ENCODE data around the gene GBP4.
"Not testable (repeated sequence)": the region's sequence is repeated elsewhere in the genome, so short reads cannot be mapped to it uniquely, and the experiment has no call there.

Gene GBP4, protein sequence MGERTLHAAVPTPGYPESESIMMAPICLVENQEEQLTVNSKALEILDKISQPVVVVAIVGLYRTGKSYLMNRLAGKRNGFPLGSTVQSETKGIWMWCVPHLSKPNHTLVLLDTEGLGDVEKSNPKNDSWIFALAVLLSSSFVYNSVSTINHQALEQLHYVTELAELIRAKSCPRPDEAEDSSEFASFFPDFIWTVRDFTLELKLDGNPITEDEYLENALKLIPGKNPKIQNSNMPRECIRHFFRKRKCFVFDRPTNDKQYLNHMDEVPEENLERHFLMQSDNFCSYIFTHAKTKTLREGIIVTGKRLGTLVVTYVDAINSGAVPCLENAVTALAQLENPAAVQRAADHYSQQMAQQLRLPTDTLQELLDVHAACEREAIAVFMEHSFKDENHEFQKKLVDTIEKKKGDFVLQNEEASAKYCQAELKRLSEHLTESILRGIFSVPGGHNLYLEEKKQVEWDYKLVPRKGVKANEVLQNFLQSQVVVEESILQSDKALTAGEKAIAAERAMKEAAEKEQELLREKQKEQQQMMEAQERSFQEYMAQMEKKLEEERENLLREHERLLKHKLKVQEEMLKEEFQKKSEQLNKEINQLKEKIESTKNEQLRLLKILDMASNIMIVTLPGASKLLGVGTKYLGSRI

DNA sequence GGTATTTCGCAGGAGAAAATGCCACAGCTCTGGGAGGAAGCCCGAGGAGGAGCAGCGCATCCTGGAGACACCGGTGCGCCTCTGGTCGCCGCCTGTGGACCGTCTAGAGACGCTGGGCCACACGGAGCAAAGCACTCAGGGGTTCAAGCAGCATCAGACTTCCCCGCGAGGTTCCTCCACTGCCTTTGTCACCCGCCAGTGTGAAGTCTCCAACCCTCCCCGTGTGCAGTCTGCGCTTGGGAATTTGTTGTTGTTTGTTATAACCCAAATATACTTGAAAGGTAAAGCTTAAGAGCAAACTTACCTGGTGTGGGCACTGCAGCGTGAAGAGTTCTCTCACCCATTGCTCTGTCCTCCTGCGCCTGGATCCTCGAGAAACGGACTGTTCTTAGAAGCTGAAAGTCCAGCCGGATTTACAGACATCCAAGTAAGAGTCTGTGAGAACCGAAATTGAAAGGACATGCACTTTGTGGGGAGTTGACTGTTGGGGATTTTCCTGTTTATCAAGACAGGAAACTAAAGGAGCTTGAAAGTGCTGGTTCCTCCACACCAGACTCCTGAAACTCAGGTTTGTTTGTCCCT is at the start of gene GBP4:
Gene GBP4, minus strand, starts transcription at position 452 of the 582 bp plus-strand sequence. Its CDS starts 108 bp downstream, at position 344.
- DNase-seq (ENCODE audit: low spot score), result peak; percentile 38

DNA sequence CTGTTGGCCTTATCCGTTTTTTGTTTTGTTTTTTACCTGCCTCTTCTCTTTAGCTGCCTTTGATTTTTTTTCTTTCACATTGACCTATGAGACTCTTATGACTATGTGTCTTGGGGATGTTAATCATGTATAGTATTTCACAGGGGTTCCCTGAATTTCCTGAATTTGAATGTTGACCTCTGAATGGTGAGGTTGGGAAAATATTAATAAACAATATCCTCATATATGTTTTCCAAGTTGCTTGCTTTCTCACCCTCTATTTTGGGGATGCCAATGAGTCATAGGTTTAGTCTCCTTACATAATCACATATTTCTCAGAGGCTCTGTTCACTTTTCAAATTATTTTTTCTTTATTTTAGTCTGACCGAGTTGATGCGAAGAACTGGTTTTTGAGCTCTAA is 44.3 kb upstream of the GBP4 start:
- DNase-seq (ENCODE audit: low spot score), result no peak

DNA sequence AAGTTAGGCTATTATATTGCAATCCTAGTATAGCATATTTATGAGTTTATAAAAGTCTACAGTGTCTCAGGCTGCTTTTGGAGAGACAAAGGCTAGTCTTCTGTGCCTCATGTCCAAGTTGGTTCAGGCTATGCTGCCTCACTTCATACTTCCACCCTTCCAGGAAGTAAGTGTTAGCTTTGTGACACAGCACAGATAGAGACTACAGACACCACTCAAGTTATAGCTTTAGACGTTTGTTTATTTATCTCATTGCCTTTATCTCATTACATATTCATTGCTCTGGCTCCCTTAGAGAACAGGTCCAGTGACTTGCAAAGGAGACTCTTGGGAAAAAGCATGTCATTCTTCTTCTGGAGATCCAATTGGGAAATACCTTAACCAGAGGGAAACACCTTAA is 22.6 kb upstream of the GBP4 start:
- no peak for DNase-seq (ENCODE audit: low spot score)

DNA sequence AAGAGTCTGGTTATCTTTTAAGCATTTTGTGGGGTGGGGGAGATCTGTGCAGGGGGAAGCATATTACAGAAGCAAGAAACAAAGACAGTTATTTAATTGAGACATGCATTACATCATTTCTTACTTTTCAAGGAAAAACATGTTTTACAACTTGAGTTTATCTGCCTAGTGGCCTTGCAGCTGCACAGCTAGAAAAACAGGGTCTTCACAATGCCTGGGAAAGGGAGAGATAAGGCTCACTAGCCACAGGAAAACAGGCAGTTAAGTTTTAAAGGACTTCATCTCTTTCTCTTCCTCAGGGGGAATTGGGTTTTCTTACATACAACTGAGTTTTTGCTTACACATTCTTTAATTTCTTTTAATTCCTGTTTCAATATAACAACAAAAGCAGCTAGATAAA is 21.1 kb upstream of the GBP4 start:
- not testable (repeated sequence) for DNase-seq (ENCODE audit: low spot score)

DNA sequence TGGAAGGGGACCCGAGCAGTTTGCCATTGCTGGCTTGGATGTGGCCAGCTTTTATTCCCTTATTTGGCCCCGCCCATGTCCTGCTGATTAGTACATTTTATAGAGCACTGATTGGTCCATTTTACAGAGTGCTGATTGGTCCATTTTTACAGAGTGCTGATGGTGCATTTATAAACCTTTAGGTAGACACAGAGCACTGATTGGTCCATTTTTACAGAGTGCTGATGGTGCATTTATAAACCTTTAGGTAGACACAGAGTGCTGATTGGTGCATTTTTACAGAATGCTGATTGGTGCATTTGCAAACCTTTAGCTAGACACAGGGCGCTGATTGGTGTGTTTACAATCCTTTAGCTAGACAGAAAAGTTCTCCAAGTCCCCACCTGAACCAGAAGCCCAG is 20.2 kb upstream of the GBP4 start:
- DNase-seq (ENCODE audit: low spot score), result not testable (repeated sequence)

DNA sequence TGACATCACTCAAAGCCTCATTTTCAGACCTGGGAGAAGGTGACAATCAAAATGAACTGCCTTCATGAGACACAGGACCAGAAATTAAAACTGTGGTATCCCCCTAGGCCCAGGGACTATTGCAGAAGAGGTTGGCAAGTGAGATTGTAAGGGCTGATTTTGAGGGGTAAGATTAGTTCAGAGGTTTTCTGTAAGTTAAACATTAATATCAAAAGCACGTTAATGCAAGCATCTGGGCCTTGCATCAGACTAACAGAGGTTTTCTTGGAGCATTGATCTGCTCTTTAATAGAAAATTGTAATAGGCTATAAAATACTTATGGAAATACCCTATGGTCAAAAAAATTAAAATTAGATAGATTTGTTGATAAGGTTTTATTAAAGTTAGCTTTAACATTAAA is 14.6 kb upstream of the GBP4 start:
- DNase-seq (ENCODE audit: low spot score), result no peak

DNA sequence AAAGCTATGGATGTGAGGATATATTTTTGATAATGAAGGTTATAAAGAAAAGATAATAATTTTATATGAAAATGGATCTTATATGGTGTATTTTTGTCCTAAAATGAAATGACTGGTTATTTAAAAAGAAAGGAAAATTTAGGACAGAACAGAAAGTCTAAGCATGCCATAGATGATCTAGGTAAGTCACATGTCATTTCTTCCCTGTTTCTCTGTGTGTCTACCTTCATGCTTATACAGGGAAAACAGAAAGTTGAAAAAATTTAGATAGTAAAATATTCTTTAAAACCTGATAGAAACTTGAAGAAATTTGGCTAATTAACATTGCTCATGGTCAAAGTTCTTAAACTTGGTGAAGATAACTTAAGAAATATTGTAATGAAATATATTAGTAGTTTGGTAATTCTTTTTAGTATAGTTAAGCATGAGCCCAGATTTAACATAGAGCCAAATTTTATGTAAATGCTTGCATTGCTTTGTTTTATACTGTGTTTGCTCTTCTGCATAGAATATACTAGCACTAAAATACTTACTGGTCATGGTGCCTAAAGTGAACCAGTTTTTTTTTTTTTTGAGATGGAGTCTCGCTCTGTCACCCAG is 12.4 kb upstream of the GBP4 start:
- no peak for DNase-seq (ENCODE audit: low spot score)

DNA sequence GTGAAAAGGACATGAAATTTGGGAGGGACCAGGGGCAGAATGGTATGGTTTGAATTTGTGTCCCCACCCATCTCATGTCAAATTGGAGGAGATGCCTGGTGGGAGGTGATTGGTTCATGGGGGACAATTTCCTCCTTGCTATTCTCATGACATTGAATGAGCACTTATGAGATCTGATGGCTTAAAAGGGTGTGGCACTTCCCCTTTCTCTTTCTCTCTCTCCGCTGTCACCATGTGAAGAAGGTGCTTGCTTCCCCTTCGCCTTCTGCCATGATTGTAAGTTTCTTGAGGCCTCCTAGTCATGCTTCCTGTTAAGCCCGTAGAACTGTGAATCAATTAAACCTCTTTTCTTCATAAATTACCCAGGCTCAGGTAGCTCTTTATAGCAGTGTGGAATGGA is 7.6 kb upstream of the GBP4 start:
- no peak for DNase-seq (ENCODE audit: low spot score)

DNA sequence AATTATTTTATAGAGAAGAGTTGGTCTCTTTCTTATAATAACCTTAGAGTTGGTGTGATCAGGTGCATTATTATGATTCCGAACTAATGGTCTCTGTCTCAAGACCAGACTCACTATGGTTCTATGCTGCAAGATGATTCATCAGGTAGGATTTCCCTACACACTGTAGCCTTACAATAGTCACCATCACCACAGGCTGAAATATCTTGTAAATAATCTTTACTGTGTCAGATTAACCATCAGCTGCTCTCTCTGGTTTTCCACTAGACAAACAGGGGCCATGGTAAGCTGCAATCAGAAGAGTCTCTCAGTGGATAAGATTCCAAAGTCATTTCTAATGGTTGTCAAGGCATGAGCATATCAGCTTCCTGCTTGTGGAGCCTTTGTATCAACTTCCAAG is 4.4 kb upstream of the GBP4 start:
- DNase-seq (ENCODE audit: low spot score), result no peak

DNA sequence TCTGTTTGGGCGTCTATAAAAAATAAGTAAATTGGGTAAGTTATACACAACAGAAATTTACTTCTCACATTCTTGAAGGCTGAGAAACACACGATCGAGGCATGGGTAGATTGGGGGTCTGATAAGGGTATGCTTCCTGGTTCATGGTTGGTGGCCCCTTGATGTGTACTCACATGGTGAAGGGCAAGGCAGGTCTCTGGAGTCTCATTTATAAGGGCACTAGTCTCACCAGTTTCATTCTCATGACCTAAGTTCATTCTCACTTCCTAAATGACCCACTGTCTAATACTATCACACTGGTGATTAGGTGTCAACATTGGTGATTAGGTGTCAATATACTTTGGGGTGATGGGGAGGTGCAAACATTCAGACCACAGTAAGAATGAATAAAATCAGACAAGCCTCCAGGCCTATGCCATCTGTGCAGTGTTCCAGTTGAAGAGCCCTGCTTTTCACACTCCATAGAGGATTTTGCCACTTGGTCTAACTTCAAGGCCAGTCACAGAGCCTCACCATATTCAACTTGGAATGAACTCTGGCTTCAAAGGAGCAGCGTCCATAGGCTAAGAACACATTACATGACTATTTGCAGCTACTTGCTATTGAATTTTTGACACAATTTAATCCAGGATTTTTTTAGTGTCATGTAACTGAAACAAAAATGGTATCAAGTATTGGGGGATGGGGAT is 2.5 kb upstream of the GBP4 start:
- no peak for DNase-seq (ENCODE audit: low spot score)

DNA sequence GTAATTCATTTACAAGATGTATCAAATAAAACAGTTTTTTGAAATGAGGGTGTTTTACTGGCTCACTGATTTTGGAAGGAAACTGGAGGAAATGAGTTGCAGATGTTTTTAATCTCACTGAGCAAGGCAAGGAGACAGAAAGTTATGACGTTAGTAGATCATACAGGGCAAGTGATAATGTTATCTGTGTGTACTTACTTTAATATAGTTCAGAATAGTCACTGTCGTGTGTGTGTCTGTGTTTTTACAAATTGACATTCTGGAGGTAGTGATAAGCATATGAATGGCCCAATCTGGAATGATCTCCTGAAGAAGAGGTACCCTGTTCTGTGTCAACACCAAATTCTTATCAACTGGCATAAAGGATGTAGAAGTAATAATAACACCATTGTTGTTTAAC is 1.9 kb upstream of the GBP4 start:
- DNase-seq (ENCODE audit: low spot score), result no peak

DNA sequence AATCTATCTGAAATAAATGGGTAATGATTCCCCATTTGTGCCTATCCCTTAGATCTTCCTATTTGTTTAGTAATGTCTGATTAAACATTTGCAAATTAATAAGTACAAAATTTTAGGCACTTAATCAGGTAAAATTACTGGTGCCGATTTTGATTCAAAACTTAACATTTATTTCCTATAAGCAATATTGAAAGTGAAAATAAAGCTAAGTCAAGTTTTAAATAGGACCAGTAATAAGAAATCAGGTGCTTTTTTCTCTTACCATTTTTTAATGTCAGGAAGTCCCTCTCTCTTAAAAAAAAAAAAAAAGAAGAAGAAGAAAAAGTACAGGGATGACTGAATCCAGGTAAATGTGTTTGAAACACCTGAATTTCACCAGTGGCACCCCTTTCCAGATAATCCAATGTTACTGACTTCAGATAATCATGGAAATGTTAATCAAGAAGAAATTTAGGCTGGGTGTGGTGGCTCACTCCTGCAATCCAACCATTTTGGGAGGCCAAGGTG is 836 bp upstream of the GBP4 start:
- no peak for DNase-seq (ENCODE audit: low spot score)

DNA sequence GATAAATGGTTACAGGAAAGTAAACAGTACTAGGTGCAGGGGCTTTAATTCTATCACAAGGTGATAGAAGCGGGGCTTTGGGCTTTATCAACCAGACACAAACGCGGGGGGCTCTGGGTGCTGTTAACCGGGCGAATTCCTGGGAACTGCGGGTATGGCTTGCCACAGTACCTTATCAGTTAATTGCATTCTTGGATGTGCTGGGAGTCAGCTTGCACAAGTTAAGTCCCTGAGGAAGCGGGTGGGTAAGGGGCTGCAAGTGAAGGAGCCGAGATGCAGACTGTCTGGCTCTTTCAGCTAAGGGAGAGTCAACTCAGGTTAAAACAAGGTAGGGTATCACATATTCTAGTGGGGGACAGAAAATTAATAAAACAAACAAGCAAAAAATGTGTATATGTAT is 661 bp downstream of the GBP4 start:
- no peak for DNase-seq (ENCODE audit: low spot score)

DNA sequence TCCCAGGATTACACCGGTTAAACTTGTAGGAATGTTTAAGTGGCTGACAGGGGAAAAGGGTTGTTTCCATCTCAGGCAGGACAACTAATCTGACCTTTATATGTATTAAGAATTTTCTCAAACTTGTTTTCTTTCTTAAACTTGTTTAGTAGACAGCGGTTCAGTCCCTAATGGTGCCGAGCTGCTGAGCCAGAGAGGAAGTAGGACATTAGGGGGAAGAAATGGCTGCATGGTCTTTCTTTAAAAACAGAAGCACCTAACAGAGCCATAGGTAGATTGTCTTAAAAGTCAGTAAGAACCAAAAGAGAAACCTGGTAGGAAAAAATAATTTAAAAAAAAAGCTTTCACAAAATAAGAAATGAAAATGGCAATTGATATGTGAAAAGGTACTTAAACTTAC is 3.3 kb downstream of the GBP4 start:
- DNase-seq (ENCODE audit: low spot score), result no peak

DNA sequence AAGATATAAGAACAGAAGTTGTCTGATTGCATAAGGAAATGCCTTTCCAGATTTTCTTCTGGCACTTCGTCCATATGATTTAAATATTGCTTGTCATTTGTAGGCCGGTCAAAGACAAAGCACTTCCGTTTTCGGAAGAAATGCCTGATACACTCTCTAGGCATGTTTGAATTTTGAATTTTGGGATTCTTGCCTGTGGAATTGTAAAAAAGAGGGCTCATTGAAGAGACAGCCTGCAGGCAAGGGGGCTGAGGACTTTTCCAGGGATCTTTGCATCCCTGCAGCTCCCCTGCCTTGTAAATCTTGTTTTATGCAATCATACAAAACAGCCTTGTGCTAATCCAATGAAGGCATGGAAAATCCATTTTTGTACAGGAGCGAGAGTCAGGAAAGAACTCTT is 7.4 kb downstream of the GBP4 start:
- no peak for DNase-seq (ENCODE audit: low spot score)

DNA sequence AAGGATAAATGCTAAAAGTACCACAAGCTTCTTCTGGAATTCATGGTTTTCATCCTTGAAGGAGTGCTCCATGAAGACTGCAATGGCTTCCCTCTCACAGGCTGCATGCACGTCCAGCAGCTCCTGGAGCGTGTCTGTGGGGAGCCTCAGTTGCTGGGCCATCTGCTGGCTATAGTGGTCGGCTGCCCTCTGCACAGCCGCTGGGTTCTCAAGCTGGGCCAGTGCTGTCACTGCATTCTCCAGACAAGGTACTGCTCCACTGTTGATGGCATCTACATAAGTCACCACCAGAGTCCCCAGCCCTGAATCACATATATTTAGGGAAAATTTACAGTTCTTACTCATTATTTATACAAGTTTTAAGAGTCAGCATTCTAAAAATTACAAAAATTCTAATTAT is 8.7 kb downstream of the GBP4 start:
- DNase-seq (ENCODE audit: low spot score), result no peak

DNA sequence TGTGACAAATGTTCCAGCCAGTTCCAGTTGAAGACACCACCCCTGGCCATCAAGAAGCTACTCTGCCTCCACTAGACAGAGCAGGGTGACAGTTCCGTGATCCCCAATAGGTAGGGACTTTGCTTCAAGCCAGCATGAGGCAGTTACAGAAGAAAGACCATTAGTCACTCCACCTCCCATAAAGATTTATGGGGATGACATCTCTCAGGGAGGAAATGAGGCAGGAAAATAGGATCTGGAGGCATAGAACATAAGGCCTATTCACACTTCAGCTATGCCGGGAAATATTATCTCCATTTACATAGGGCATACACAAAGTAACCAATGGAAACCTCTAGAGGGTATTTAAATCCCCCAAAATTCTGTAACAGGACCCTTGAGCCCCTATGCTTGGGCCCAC is 19.4 kb downstream of the GBP4 start:
- no peak for DNase-seq (ENCODE audit: low spot score)

DNA sequence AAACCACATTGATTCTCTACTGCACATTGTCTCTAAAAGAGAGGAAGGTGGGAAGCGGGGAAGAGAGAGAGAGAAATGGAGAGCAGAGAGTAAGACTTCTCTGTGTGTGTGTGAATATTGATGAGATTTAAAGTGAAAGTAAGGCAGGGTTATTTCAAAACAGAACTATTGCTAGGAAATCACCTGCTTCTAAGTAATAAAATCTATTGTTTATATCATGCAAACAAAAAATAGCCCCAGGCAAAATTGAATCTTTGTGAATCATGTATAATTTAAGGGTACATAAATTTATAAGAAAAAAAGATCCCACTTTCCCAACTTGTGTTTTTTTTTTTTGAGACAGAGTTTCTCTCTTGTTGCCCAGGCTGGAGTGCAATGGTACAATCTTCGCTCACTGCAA is 21.8 kb downstream of the GBP4 start:
- no peak for DNase-seq (ENCODE audit: low spot score)

DNA sequence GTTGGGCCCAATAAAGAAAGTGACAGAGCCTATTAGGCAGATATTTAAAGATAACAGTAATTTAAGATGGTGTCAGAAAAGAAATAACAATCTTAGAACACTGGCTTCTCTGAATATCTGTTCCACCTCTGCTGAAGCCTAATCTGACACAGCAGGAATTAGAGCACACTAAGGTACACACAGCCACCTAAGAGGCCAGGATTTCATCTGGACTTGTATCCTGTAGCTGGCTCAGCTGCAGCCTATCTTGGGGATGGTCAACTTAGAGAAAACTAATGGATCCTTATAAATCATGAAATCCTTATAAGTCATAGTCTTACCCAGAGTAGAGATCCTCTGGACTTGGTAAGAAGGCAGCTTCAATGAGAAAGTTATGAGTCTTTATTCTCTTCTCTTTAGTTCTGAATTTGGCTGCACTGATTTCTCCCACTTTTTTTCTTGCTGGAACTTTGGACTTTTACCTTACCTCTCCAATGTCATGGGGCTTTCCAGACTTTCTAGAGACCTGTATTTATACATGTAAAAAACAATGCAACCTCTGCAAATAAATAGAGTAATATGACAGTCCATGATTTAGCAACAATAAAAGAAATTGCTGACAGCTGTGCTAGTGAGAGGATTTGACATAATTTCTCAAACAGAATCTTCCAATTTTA is 23.0 kb downstream of the GBP4 start, which contains the start of gene GBP7:
Gene GBP7, minus strand, starts transcription at position 403 of the 656 bp plus-strand sequence. CDS start 4,068 bp downstream, outside the sequence.
- DNase-seq (ENCODE audit: low spot score), result no peak

DNA sequence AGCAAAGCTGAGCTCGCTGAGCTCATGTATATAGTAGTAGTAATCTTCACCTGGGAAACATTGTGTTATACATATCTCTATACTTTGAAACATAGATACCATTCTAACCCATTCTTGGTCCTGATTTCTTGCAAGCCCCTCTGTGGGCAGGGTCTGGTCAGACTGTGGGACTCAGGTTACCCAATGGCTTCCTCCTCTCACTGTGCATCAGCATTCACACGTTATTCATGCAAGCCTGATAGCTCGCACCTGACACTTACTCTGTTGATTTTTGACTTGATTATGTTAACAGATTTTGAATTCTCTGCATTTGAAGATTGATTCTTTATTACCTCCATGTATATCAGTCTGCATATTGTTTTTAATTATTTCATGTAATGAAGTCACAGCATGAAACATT is 24.3 kb downstream of the GBP4 start:
- no peak for DNase-seq (ENCODE audit: low spot score)

DNA sequence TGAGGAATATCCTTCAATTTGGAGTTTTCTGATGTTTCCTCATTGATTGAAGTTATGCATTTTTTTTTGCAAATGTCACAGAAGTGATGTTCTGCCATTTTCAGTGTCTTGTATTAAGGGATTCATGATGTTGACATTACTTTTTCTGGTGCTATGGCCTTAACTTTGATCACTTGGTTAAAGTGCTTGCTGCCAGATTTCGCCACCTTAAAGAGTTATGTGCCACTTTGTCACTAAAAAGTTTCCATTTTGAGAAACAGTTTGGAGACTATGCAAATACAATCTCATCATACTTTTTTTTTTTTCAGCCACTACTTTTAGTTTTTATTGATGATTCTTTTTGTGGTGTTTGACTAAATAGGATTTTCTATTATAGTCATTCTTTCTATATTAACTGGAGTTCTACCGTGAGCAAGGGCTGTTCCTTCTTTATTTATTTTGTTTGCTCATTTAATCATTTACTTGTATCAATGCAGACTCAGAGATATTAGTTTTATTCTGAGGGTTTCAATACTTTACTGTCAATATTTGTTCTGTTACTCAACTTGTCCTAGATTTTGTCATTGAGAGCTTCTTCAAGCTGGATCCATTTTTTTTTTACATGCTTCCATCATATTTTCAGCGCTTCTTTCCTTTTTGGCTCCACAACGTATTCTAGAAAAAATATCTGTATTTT is 26.1 kb downstream of the GBP4 start:
- DNase-seq (ENCODE audit: low spot score), result no peak
